Ovary (tissue), 9 donors: ENCODE results near the gene SLC35C1. TPM values are rescaled to one million over a fixed set of nuclear protein-coding genes. Genes with fewer than 3 reads are reported as not detected.
A peak's percentile ranks its signal among the peaks of the same experiment; 100 is the strongest.

Experiments used
- DNase-seq, 5 donors: peaks; one replicate each; pipeline ENCODE4 v3.0.0-alpha.2; 2019 to 2020
- H3K27ac ChIP-seq, 2 donors: fragments of 200-600 bp; one replicate each; pipeline versions ENCODE4 v1.5.1 to v1.8.0; 2019 to 2022
- H3K27me3 ChIP-seq: fragments of 200-600 bp; one replicate; pipeline ENCODE4 v1.8.0; 2022
- H3K36me3 ChIP-seq: fragments of 200-600 bp; sonication (generic); one replicate; pipeline ENCODE4 v1.5.1; 2019
- H3K4me1 ChIP-seq: one replicate; pipeline ENCODE4 v1.8.1; 2013; ENCODE audit warnings: mild to moderate bottlenecking, moderate library complexity; ENCODE audit not compliant: insufficient read depth
- H3K4me3 ChIP-seq: fragments of 200-600 bp; sonication (generic); one replicate; pipeline ENCODE4 v1.5.1; 2017
- H3K9me3 ChIP-seq, 2 donors: fragments of 200-600 bp in 1 of 2; sonication (generic) in 1 of 2; one replicate each; pipeline versions ENCODE4 v1.5.1 to v1.8.1; 2013 to 2019; ENCODE audit warnings: mild to moderate bottlenecking in 1 of 2, moderate library complexity in 1 of 2
- CTCF ChIP-seq, 3 donors: fragments of 450-650 bp in 2 of 3; fragments of 200-600 bp in 1 of 3; IDR thresholded peaks; one replicate each; pipeline versions ENCODE4 v1.5.1 to v1.8.0; 2016 to 2022; ENCODE audit warnings: antibody characterized with exemption in 3 of 3, mild to moderate bottlenecking in 1 of 3
- EP300 ChIP-seq: sonication (generic); formaldehyde crosslinking; IDR thresholded peaks from one replicate; pipeline ENCODE4 v1.6.1; 2017; ENCODE audit warnings: antibody characterized with exemption
- POLR2A ChIP-seq: fragments of 450-650 bp; IDR thresholded peaks from one replicate; pipeline ENCODE4 v1.6.1; 2017; ENCODE audit warnings: antibody characterized with exemption, mild to moderate bottlenecking, moderate library complexity
- WGBS, 3 donors: extraction: QIAGEN DNeasy Blood & Tissue Kit in 1 of 3; methylation state at CpG; one replicate each; pipeline versions ENCODE4 v1.1.5 to v1.1.7; 2013 to 2017; 5-methylcytosine and 5-hydroxymethylcytosine counted together
- intact Hi-C, 4 donors: fragments of 100-400 bp; cut with DNase I; formaldehyde crosslinking; loops; one replicate each; pipeline versions ENCODE4 v1.11.0 to v1.15.1; 2022 to 2023
- polyA plus RNA-seq, 2 donors: library from polyadenylated mRNA; stranded (reverse); fragments of 200-250 nt in 1 of 2; fragments of 350-450 nt in 1 of 2; fragmentation: Illumina TruSeq in 1 of 2; extraction: RNeasy Lipid Tissue Mini Kit (QIAGEN cat#74804) in 1 of 2; gene quantifications; one replicate each; pipeline ENCODE4 v1.2.3, GENCODE V29; 2013 to 2014
- total RNA-seq, 7 donors: library from RNA; depleted of rRNA in 2 of 7; stranded (reverse); fragments of >200 nt in 2 of 7; fragmentation: NEBNext Ultra II Directional in 3 of 7; extraction: Animal tissue kit (Norgen Biotek cat#: 25700) in 3 of 7; gene quantifications; one replicate each; pipeline versions ENCODE4 v1.1.0 to v1.2.4, GENCODE V29; 2016 to 2023
- donor health status: DM: no; HTN: no; CAD: no; lungs with moderate emphysema.
- donor health status: DM: no; HTN: no; CAD: no.
- donor health status: Bipolar disorder and iron deficiency.
- donor health status: DM: yes; HTN: yes; CAD: no.
- donor health status: DM: no; HTN: no; CAD: no.
- donor health status: DM: yes; HTN: yes; CAD: no.

Gene SLC35C1
- total and polyA plus RNA-seq, 9 donors, result 5.9 to 13.8 (median 9.6) TPM

GRCh38 chr11:45846174-45846675, 41.3 kb downstream of the SLC35C1 start:
- intact Hi-C loops, result loop anchor here in 1 of 4 donors (2.0 kb wide), 1 partner anchor 73 kb away; no protein-coding TSS in a partner anchor
- peaks cover 12% of the 10 kb centered on the region for H3K4me1 ChIP-seq

GRCh38 chr11:45846974-45847910, 42.3 kb downstream of the SLC35C1 start, which contains the start of gene CRY2:
Gene CRY2, plus strand, starts transcription at chr11:45847475. Its CDS starts 16 bp downstream, at chr11:45847491.
- Histone ChIP-seq H3K4me1 (peaks cover 17% of the 10 kb centered on the region), H3K27ac (peak within 1 kb of the TSS; percentile 88 to 91), H3K9me3 (no peaks in the 10 kb centered on the region), H3K27me3 (no peaks in the 10 kb centered on the region), H3K36me3 (no peaks in the 10 kb centered on the region), H3K4me3 (peak within 1 kb of the TSS; percentile 87)
- intact Hi-C loops, result loop anchor here in 1 of 4 donors (1.0 to 2.0 kb wide), 2 partner anchors 53 to 72 kb away; no protein-coding TSS in a partner anchor
- peak; percentile 100 for DNase-seq
- TF ChIP-seq CTCF (IDR thresholded peaks at IDR 0.05) (no peak), EP300 (peak; percentile 73), POLR2A (peak; percentile 95)
- 0% methylated on average over 52 to 75 of the region's 75 CpGs for WGBS, 3 donors

More at GRCh38 chr11:45846174-45846675, 41.3 kb downstream of the SLC35C1 start:
- WGBS, 3 donors, result 76 to 85% (median 82%) methylated on average over 4 of the region's 4 CpGs
- H3K27ac ChIP-seq, result peak overlapping the region; percentile 21 to 88
- H3K9me3 ChIP-seq, result no peaks in the 10 kb centered on the region
- H3K27me3 ChIP-seq, result no peaks in the 10 kb centered on the region
- TF ChIP-seq EP300 (no peak), POLR2A (no peak), CTCF (IDR thresholded peaks at IDR 0.05) (no peak)
- H3K36me3 ChIP-seq, result no peaks in the 10 kb centered on the region
- no peak for DNase-seq
- peak overlapping the region; percentile 87 for H3K4me3 ChIP-seq

- H3K36me3 ChIP-seq, result no peaks in the 10 kb centered on the region
- H3K9me3 ChIP-seq, result no peaks in the 10 kb centered on the region
- H3K4me3 ChIP-seq, result peak overlapping the region; percentile 87
- peak in 4 of 5 donors; percentile 41 to 68 (median 50) for DNase-seq
- TF ChIP-seq CTCF (IDR thresholded peaks at IDR 0.05) (peak in 1 of 3 donors; percentile 29), EP300 (no peak), POLR2A (no peak)
- peak overlapping the region; percentile 88 to 91 for H3K27ac ChIP-seq
- H3K4me1 ChIP-seq, result peaks cover 18% of the 10 kb centered on the region
- intact Hi-C loops, result loop anchor here in 1 of 4 donors (1.0 to 2.0 kb wide), 2 partner anchors 52 to 71 kb away; no protein-coding TSS in a partner anchor
- 0 to 1% (median 1%) methylated on average over 16 of the region's 16 CpGs for WGBS, 3 donors
- no peaks in the 10 kb centered on the region for H3K27me3 ChIP-seq
Measured at GRCh38 chr11:45847911-45848316, 43.0 kb downstream of the SLC35C1 start.

GRCh38 chr11:45848654-45849081, 43.7 kb downstream of the SLC35C1 start:
- Histone ChIP-seq H3K4me3 (peak overlapping the region; percentile 87), H3K9me3 (no peaks in the 10 kb centered on the region), H3K27me3 (no peaks in the 10 kb centered on the region), H3K27ac (peak overlapping the region in 1 of 2 donors; percentile 88), H3K36me3 (no peaks in the 10 kb centered on the region), H3K4me1 (peaks cover 18% of the 10 kb centered on the region)
- intact Hi-C loops, result no loop called here
- TF ChIP-seq CTCF (IDR thresholded peaks at IDR 0.05), result no peak
- TF ChIP-seq EP300, result no peak
- no peak for TF ChIP-seq POLR2A
- no peak for DNase-seq
- 39 to 44% (median 41%) methylated on average over 8 of the region's 8 CpGs for WGBS, 3 donors
